Calu3 (cell line): Measurements from ENCODE around the gene DTNB. TPM values are rescaled to one million over a fixed set of nuclear protein-coding genes. Genes with fewer than 3 reads are reported as not detected.
A peak's percentile ranks its signal among the peaks of the same experiment; 100 is the strongest.

Experiments used
- BruUV-seq: library from RNA; stranded (reverse); fragments of 400-500 nt; replicated peaks from 2 replicates; lab custom pipeline; 2021; lab: Mats Ljungman, UMichigan
- CTCF ChIA-PET: fragments of 300-600 bp; sonication (Branson Sonifier 250); formaldehyde crosslinking; loops from one replicate; lab custom pipeline; 2022; ENCODE audit warnings: antibody characterized with exemption; lab: Charles Lee
- DNase-seq: peaks from one replicate; pipeline ENCODE4 v3.0.0; 2022
- H3K27ac Mint-ChIP-seq: one replicate; pipeline ENCODE4 v1.8.0; 2022; ENCODE audit warnings: mixed read lengths; ENCODE audit not compliant: unreplicated experiment
- H3K27me3 Mint-ChIP-seq: one replicate; pipeline ENCODE4 v1.8.0; 2022; ENCODE audit warnings: mixed read lengths; ENCODE audit not compliant: unreplicated experiment
- H3K36me3 Mint-ChIP-seq: one replicate; pipeline ENCODE4 v1.8.0; 2022; ENCODE audit warnings: mild to moderate bottlenecking, moderate library complexity, mixed read lengths; ENCODE audit not compliant: insufficient read depth, unreplicated experiment
- H3K4me1 Mint-ChIP-seq: one replicate; pipeline ENCODE4 v1.8.0; 2022; ENCODE audit warnings: mild to moderate bottlenecking, low read depth, mixed read lengths; ENCODE audit not compliant: unreplicated experiment
- H3K4me3 Mint-ChIP-seq: one replicate; pipeline ENCODE4 v1.8.0; 2022; ENCODE audit warnings: mild to moderate bottlenecking, low read depth, moderate library complexity, mixed read lengths; ENCODE audit not compliant: unreplicated experiment
- H3K9me3 Mint-ChIP-seq: one replicate; pipeline ENCODE4 v1.8.0; 2022; ENCODE audit warnings: low read depth, mixed read lengths; ENCODE audit not compliant: unreplicated experiment
- intact Hi-C: fragments of 100-400 bp; cut with micrococcal nuclease; formaldehyde crosslinking; loops from one replicate; pipeline ENCODE4 v1.10.0; 2022; ENCODE audit not compliant: unreplicated experiment
- total RNA-seq: library from RNA; stranded (reverse); gene quantifications from 2 replicates; pipeline ENCODE4 v1.2.3, GENCODE V29; 2022
- TF ChIP-seq, protein P1 (sequence below): fragments of 200-600 bp; IDR thresholded peaks from one replicate; pipeline ENCODE4 v1.8.0; 2022; ENCODE audit warnings: antibody characterized with exemption; ENCODE audit not compliant: unreplicated experiment

The DTNB gene
- total RNA-seq, 1 experiment from 2014 or later: 27.3 TPM

DNA sequence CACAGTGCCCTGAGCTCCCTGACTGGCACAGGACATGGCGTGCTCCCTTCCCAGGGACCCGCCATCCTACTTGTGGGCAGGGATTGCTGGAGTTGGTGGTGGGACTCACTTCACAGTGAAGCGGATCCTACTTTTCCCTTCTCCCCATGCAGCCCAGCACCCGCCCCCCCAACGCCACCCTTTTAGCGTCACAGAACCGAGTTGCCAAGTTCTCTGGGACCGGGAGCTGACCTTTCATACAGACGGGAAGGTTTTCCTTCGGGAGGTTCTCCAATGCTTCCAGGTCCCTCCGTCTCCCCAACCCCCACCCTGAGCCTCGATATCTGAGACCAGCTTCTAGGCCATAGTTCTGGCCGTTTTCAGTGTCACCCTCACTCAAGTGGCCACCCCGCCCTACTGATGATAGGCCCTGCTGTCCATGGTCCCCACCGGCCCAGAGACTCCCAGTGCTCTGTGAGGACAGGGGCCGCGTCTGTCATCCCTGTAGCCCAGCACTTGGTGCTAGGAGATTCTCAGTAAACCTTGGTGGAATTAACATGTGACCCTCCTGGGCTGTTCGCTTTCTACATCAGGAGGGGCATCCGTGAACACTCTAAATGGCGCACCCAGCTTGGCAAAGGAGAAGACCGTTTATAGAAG is 330.1 kb downstream of the DTNB start:
- CTCF ChIA-PET: interaction anchor here (0.7 kb wide), 1 partner anchor 65 kb away, joined by 6 read pairs; no protein-coding TSS in a partner anchor
- BruUV-seq: no TSS peak
- TF ChIP-seq, protein P1, sequence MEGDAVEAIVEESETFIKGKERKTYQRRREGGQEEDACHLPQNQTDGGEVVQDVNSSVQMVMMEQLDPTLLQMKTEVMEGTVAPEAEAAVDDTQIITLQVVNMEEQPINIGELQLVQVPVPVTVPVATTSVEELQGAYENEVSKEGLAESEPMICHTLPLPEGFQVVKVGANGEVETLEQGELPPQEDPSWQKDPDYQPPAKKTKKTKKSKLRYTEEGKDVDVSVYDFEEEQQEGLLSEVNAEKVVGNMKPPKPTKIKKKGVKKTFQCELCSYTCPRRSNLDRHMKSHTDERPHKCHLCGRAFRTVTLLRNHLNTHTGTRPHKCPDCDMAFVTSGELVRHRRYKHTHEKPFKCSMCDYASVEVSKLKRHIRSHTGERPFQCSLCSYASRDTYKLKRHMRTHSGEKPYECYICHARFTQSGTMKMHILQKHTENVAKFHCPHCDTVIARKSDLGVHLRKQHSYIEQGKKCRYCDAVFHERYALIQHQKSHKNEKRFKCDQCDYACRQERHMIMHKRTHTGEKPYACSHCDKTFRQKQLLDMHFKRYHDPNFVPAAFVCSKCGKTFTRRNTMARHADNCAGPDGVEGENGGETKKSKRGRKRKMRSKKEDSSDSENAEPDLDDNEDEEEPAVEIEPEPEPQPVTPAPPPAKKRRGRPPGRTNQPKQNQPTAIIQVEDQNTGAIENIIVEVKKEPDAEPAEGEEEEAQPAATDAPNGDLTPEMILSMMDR: no peak
- Mint-ChIP-seq H3K27ac (no peak overlapping the region), H3K27me3 (no peaks in the 10 kb centered on the region), H3K4me1 (peaks cover 13% of the 10 kb centered on the region), H3K36me3 (peaks cover 20% of the 10 kb centered on the region), H3K4me3 (peak overlapping the region; percentile 86), H3K9me3 (no peaks in the 10 kb centered on the region)
- intact Hi-C loops: no loop called here
- DNase-seq: no peak

GRCh38 chr2:25342372-25343186 is 330.8 kb downstream of the DTNB start:
- DNase-seq: peak; percentile 88
- intact Hi-C loops: no loop called here
- CTCF ChIA-PET: interaction anchor here (0.7 kb wide), 1 partner anchor 64 kb away, joined by 6 read pairs; no protein-coding TSS in a partner anchor
- Mint-ChIP-seq H3K4me1 (peaks cover 6% of the 10 kb centered on the region), H3K9me3 (no peaks in the 10 kb centered on the region), H3K36me3 (peaks cover 20% of the 10 kb centered on the region), H3K27ac (peak overlapping the region; percentile 60), H3K4me3 (peak overlapping the region; percentile 86), H3K27me3 (no peaks in the 10 kb centered on the region)
- no TSS peak for BruUV-seq
- TF ChIP-seq, protein P1: peak; percentile 94

DNA sequence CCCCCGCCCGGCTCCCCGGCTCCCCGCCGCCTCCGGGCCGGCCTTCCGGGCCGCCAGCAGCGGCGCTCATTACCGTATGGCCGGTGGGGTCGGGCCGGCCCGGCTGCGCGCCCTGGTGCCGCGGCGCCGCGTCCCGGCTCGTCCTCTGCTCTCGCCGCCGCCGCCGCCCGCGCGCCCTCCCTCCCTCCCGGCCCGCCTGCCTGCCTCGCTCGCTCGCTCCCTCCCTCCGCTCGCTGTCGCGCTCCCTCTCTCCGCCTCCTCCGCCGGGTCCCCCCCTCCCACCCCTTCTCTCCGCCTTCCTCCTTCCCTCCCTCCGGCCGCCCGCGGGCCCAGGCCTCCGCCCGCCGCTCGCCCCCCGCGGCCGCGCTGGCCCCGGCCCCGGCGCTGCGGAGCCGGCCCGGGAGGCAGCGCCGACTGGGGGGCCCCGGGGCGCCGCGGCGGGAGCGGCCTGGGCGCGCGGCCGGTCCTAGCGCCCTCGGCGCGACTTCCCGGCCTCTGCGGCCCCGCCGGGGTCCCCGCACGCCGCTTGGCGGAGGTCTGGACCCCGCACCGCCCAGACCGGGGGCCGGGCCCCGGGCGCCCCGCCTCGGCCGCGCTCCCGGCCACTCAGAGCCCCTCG is 331.5 kb downstream of the DTNB start, which contains the start of gene DNMT3A:
TSS of gene DNMT3A (minus strand) at position 173 of the 619 bp plus-strand sequence. CDS start 27,941 bp downstream, outside the sequence.
- CTCF ChIA-PET: no interaction called here
- BruUV-seq: no TSS peak
- peak within 1 kb of the TSS; percentile 60 for H3K27ac Mint-ChIP-seq

More for the DNA sequence above, 331.5 kb downstream of the DTNB start, which contains the start of gene DNMT3A:
- H3K4me1 Mint-ChIP-seq: no peaks in the 10 kb centered on the region
- H3K4me3 Mint-ChIP-seq: peak within 1 kb of the TSS; percentile 86
- no peaks in the 10 kb centered on the region for H3K27me3 Mint-ChIP-seq
- no peaks in the 10 kb centered on the region for H3K9me3 Mint-ChIP-seq
- TF ChIP-seq, protein P1: no peak
- intact Hi-C loops: no loop called here
- H3K36me3 Mint-ChIP-seq: peaks cover 20% of the 10 kb centered on the region
- peak; percentile 42 for DNase-seq
